ENCODE data around the gene ANXA8L1.
"Not testable (repeated sequence)": the region's sequence is repeated elsewhere in the genome, so short reads cannot be mapped to it uniquely, and the experiment has no call there.

DNA sequence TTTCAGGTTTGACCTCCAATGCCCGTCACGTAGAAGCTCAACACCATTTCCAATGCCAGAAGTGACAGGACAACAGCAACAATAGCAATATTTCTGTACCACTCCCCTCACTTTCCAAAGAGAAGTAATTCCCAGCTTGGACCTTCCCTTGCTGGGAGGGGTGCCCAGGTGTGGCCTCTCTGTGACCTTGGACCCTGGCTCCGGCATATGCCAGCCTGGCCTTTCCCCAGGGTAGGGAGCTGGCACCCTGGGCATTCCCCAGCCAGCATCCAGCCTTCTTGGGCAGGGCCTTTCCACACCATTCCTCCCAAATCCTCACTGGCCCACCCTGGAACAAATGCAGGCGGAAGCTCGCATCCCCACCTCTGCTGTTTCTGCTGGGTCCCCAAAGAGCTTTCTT lies 37.1 kb downstream of the ANXA8L1 start:
- TF ChIP-seq POLR2A (IDR thresholded peaks at IDR 0.05): not testable (repeated sequence)
- TF ChIP-seq, protein P1, sequence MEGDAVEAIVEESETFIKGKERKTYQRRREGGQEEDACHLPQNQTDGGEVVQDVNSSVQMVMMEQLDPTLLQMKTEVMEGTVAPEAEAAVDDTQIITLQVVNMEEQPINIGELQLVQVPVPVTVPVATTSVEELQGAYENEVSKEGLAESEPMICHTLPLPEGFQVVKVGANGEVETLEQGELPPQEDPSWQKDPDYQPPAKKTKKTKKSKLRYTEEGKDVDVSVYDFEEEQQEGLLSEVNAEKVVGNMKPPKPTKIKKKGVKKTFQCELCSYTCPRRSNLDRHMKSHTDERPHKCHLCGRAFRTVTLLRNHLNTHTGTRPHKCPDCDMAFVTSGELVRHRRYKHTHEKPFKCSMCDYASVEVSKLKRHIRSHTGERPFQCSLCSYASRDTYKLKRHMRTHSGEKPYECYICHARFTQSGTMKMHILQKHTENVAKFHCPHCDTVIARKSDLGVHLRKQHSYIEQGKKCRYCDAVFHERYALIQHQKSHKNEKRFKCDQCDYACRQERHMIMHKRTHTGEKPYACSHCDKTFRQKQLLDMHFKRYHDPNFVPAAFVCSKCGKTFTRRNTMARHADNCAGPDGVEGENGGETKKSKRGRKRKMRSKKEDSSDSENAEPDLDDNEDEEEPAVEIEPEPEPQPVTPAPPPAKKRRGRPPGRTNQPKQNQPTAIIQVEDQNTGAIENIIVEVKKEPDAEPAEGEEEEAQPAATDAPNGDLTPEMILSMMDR (IDR thresholded peaks at IDR 0.05): not testable (repeated sequence)
